ENCODE data around the gene GH2. TPM values are rescaled to one million over a fixed set of nuclear protein-coding genes. Genes with fewer than 3 reads are reported as not detected.
"Not testable (repeated sequence)": the region's sequence is repeated elsewhere in the genome, so short reads cannot be mapped to it uniquely, and the experiment has no call there.

The GH2 gene
- total RNA-seq, 1 donor from 2014 or later: not detected

GRCh38 chr17:63919311-63919723, 37.6 kb upstream of the GH2 start:
- Mint-ChIP-seq H3K36me3 (ENCODE audit: unreplicated experiment) (no peaks in the 10 kb centered on the region), H3K27ac (ENCODE audit: unreplicated experiment) (no peak overlapping the region), H3K4me3 (ENCODE audit: unreplicated experiment) (peak overlapping the region; percentile 30), H3K4me1 (ENCODE audit: low read depth, unreplicated experiment) (peaks cover 2% of the 10 kb centered on the region), H3K27me3 (ENCODE audit: unreplicated experiment) (peaks cover 6% of the 10 kb centered on the region), H3K9me3 (ENCODE audit: unreplicated experiment) (no peaks in the 10 kb centered on the region)
- peak; percentile 90 for TF ChIP-seq CTCF (IDR thresholded peaks at IDR 0.05; ENCODE audit: partially characterized antibody, unreplicated experiment)
- peak; percentile 55 for DNase-seq

GRCh38 chr17:63918789-63919305, 37.1 kb upstream of the GH2 start, which contains the start of gene GH1:
Gene GH1 (minus strand): TSS chr17:63918839. CDS start chr17:63918776, 63 bp downstream.
- H3K9me3 Mint-ChIP-seq (ENCODE audit: unreplicated experiment); H3K27me3 Mint-ChIP-seq (ENCODE audit: unreplicated experiment); H3K27ac Mint-ChIP-seq (ENCODE audit: unreplicated experiment); H3K4me1 Mint-ChIP-seq (ENCODE audit: low read depth, unreplicated experiment); DNase-seq; H3K36me3 Mint-ChIP-seq (ENCODE audit: unreplicated experiment): not testable (repeated sequence)
- peak within 1 kb of the TSS; percentile 30 for H3K4me3 Mint-ChIP-seq (ENCODE audit: unreplicated experiment)

- no peak for DNase-seq
- no peak overlapping the region for H3K4me3 Mint-ChIP-seq (ENCODE audit: unreplicated experiment)
These were observed 36.6 kb upstream of the GH2 start for GRCh38 chr17:63918305-63918704.

GRCh38 chr17:63917646-63918045, 35.9 kb upstream of the GH2 start:
- no peak for DNase-seq
- no peak overlapping the region for H3K27ac Mint-ChIP-seq (ENCODE audit: unreplicated experiment)
- peaks cover 2% of the 10 kb centered on the region for H3K4me1 Mint-ChIP-seq (ENCODE audit: low read depth, unreplicated experiment)
- no peaks in the 10 kb centered on the region for H3K9me3 Mint-ChIP-seq (ENCODE audit: unreplicated experiment)
- peaks cover 5% of the 10 kb centered on the region for H3K27me3 Mint-ChIP-seq (ENCODE audit: unreplicated experiment)
- TF ChIP-seq CTCF (IDR thresholded peaks at IDR 0.05; ENCODE audit: partially characterized antibody, unreplicated experiment): no peak
- no peaks in the 10 kb centered on the region for H3K36me3 Mint-ChIP-seq (ENCODE audit: unreplicated experiment)
- H3K4me3 Mint-ChIP-seq (ENCODE audit: unreplicated experiment): no peak overlapping the region

More at GRCh38 chr17:63918305-63918704, 36.6 kb upstream of the GH2 start:
- H3K9me3 Mint-ChIP-seq (ENCODE audit: unreplicated experiment): no peaks in the 10 kb centered on the region
- no peaks in the 10 kb centered on the region for H3K36me3 Mint-ChIP-seq (ENCODE audit: unreplicated experiment)
- H3K27me3 Mint-ChIP-seq (ENCODE audit: unreplicated experiment): peaks cover 6% of the 10 kb centered on the region
- no peak overlapping the region for H3K27ac Mint-ChIP-seq (ENCODE audit: unreplicated experiment)
- no peak for TF ChIP-seq CTCF (IDR thresholded peaks at IDR 0.05; ENCODE audit: partially characterized antibody, unreplicated experiment)
- H3K4me1 Mint-ChIP-seq (ENCODE audit: low read depth, unreplicated experiment): peaks cover 2% of the 10 kb centered on the region

GRCh38 chr17:63917206-63917605, 35.5 kb upstream of the GH2 start:
- not testable (repeated sequence) for H3K4me1 Mint-ChIP-seq (ENCODE audit: low read depth, unreplicated experiment); H3K4me3 Mint-ChIP-seq (ENCODE audit: unreplicated experiment); H3K27ac Mint-ChIP-seq (ENCODE audit: unreplicated experiment); H3K9me3 Mint-ChIP-seq (ENCODE audit: unreplicated experiment); DNase-seq; H3K36me3 Mint-ChIP-seq (ENCODE audit: unreplicated experiment); H3K27me3 Mint-ChIP-seq (ENCODE audit: unreplicated experiment)

- no peak for TF ChIP-seq CTCF (IDR thresholded peaks at IDR 0.05; ENCODE audit: partially characterized antibody, unreplicated experiment)
- H3K9me3 Mint-ChIP-seq (ENCODE audit: unreplicated experiment): no peaks in the 10 kb centered on the region
- H3K4me1 Mint-ChIP-seq (ENCODE audit: low read depth, unreplicated experiment): peaks cover 2% of the 10 kb centered on the region
- no peak overlapping the region for H3K27ac Mint-ChIP-seq (ENCODE audit: unreplicated experiment)
- peaks cover 5% of the 10 kb centered on the region for H3K27me3 Mint-ChIP-seq (ENCODE audit: unreplicated experiment)
- no peak for DNase-seq
- H3K36me3 Mint-ChIP-seq (ENCODE audit: unreplicated experiment): no peaks in the 10 kb centered on the region
- H3K4me3 Mint-ChIP-seq (ENCODE audit: unreplicated experiment): no peak overlapping the region
These were observed 34.9 kb upstream of the GH2 start for GRCh38 chr17:63916566-63917185.

GRCh38 chr17:63915753-63916152, 34.0 kb upstream of the GH2 start:
- not testable (repeated sequence) for H3K27ac Mint-ChIP-seq (ENCODE audit: unreplicated experiment); H3K36me3 Mint-ChIP-seq (ENCODE audit: unreplicated experiment); H3K9me3 Mint-ChIP-seq (ENCODE audit: unreplicated experiment); H3K4me3 Mint-ChIP-seq (ENCODE audit: unreplicated experiment); H3K4me1 Mint-ChIP-seq (ENCODE audit: low read depth, unreplicated experiment); DNase-seq; H3K27me3 Mint-ChIP-seq (ENCODE audit: unreplicated experiment)
